Mucosa of rectum (tissue), 2 donors: ENCODE measurements around the gene SGCG.

ENCODE experiments used
- H3K27ac ChIP-seq, 2 donors: one replicate each; pipeline ENCODE4 v1.7.0; 2013; ENCODE audit warnings: inconsistent platforms in 2 of 2, low read depth in 2 of 2, low read length in 2 of 2
- H3K27me3 ChIP-seq, 2 donors: one replicate each; pipeline ENCODE4 v1.7.0; 2013; ENCODE audit warnings: low read length in 2 of 2; ENCODE audit not compliant: control insufficient read depth in 2 of 2, insufficient read depth in 2 of 2
- H3K36me3 ChIP-seq, 2 donors: one replicate each; pipeline ENCODE4 v1.7.0; 2013; ENCODE audit warnings: low read length in 2 of 2; ENCODE audit not compliant: control insufficient read depth in 2 of 2, insufficient read depth in 2 of 2
- H3K4me1 ChIP-seq, 2 donors: one replicate each; pipeline ENCODE4 v1.7.0; 2013; ENCODE audit warnings: low read length in 2 of 2, mild to moderate bottlenecking in 1 of 2; ENCODE audit not compliant: control insufficient read depth in 2 of 2, insufficient read depth in 2 of 2
- H3K4me3 ChIP-seq, 2 donors: one replicate each; pipeline ENCODE4 v1.7.0; 2013; ENCODE audit warnings: low read length in 2 of 2
- H3K9ac ChIP-seq, 2 donors: one replicate each; pipeline ENCODE4 v1.7.0; 2013; ENCODE audit warnings: low read length in 2 of 2, low read depth in 1 of 2, mild to moderate bottlenecking in 1 of 2
- H3K9me3 ChIP-seq, 2 donors: one replicate each; pipeline ENCODE4 v1.7.0; 2013; ENCODE audit warnings: low read length in 2 of 2; ENCODE audit not compliant: control insufficient read depth in 2 of 2
- donor health status: healthy.
- donor health status: Normal muscosa, but diverticular disease.

The SGCG gene

DNA sequence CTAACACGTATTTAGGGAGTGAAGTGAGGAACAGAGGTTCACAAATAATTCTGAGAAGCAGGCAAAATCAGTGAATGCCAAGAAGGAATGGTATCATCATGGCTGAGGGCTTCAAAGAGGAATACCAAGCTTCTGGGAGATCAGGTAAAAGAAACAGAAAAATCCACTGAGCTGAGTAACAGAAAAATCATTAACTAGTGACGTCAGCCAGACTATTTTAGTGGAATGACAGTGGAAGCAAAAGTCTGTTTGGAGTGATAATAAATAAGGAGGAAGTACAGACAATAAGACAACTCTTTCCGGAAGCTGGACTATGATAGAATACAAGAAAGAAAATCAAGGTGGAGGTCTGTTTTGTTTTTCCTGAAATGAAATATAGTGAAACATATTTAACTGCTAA, 169.2 kb downstream of the SGCG start:
- no peak overlapping the region for H3K4me3 ChIP-seq
- H3K9me3 ChIP-seq = no peaks in the 10 kb centered on the region
- H3K36me3 ChIP-seq = peaks cover 2 to 8% of the 10 kb centered on the region in 2 donors
- no peaks in the 10 kb centered on the region for H3K4me1 ChIP-seq
- H3K27me3 ChIP-seq = no peaks in the 10 kb centered on the region
- no peak overlapping the region for H3K27ac ChIP-seq
- H3K9ac ChIP-seq = no peak overlapping the region

DNA sequence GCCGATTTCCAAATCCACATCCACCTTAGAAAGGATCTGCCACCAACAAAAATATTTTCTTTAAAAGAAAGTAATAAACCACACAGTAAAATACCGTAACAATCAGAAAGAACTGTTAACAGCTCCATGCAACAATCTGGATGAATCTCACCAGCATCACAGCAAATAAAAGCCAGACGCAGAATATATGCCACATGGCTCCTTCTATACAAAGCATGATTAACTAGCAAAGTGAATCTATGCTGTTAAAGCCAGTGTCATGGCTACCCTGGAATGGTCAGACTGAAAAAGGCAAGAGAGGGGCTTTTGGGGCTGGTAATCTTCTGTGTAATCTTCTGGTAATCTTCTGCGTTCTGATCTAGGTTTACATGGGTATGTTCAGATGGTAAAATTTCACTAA, 171.4 kb downstream of the SGCG start:
- Histone ChIP-seq H3K9me3 (no peaks in the 10 kb centered on the region), H3K27me3 (no peaks in the 10 kb centered on the region), H3K4me1 (no peaks in the 10 kb centered on the region), H3K27ac (no peak overlapping the region), H3K9ac (no peak overlapping the region), H3K36me3 (peaks cover 2 to 12% of the 10 kb centered on the region in 2 donors), H3K4me3 (no peak overlapping the region)

DNA sequence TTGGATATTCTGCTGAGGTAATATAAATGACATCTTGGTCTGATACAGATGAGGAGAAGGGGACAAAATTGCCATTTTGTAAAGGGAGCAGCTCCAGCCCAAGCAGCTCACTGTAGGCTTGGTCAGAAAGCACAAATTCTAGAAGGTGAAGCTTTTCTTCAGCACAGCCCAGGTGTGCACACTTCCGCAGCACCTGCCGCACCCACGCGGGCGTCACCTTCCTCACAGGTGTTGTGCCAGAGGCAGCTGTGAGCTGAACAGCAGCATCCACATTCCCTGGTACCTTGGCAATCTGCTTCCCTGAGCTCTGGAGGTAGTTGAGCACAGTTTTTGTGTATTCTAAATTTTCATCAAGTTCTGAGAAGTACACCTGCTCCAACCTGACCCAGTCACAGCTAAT, 173.7 kb downstream of the SGCG start:
- H3K9ac ChIP-seq = no peak overlapping the region
- no peaks in the 10 kb centered on the region for H3K27me3 ChIP-seq
- H3K9me3 ChIP-seq = no peaks in the 10 kb centered on the region
- no peak overlapping the region for H3K4me3 ChIP-seq
- no peaks in the 10 kb centered on the region for H3K4me1 ChIP-seq
- peaks cover 2 to 9% of the 10 kb centered on the region in 2 donors for H3K36me3 ChIP-seq
- no peak overlapping the region for H3K27ac ChIP-seq

DNA sequence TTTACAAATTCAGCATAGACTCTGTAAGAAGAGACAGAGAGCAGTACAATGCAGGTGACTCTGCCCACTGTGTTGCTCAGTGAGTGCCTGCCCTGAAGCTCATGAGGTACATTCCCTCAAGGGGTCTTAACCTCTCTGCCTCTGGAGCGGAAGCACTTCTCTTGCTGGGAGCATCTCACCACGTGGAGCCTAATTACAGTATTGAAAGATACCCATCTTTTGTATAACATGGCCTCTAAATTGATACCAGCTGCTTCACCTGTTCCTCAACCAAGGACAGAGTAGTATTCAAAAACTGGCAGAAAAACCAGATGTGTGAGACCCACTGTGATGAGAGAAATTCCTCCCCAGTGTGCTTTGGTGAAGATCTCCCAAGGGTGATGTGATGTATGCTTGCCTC, 175.6 kb downstream of the SGCG start:
- H3K9ac ChIP-seq = no peak overlapping the region
- no peak overlapping the region for H3K27ac ChIP-seq
- no peaks in the 10 kb centered on the region for H3K4me1 ChIP-seq
- H3K9me3 ChIP-seq = no peaks in the 10 kb centered on the region
- H3K4me3 ChIP-seq = no peak overlapping the region
- no peaks in the 10 kb centered on the region for H3K27me3 ChIP-seq
- H3K36me3 ChIP-seq = peaks cover 2 to 11% of the 10 kb centered on the region in 2 donors

DNA sequence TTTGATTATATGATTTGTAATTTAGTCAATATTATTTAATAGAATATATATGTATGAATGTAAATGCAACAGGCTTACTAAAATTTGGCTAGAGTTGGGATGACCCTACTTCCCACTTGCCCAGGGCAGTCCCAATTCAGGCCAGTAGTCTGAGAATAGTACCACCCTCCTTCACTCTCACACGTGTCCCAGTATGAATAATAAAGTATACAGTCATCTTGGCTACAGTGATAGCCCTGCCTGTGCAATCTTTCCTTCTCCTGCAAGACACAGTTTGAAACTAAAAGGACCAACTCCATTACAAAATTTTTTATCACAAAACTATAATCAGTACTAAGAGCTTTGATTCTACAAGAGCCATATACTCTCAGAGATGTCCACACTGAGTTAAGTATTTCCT, 176.6 kb downstream of the SGCG start:
- no peaks in the 10 kb centered on the region for H3K4me1 ChIP-seq
- peaks cover 2 to 11% of the 10 kb centered on the region in 2 donors for H3K36me3 ChIP-seq
- H3K4me3 ChIP-seq = no peak overlapping the region
- no peak overlapping the region for H3K9ac ChIP-seq
- H3K27me3 ChIP-seq = no peaks in the 10 kb centered on the region
- H3K27ac ChIP-seq = no peak overlapping the region
- no peaks in the 10 kb centered on the region for H3K9me3 ChIP-seq

DNA sequence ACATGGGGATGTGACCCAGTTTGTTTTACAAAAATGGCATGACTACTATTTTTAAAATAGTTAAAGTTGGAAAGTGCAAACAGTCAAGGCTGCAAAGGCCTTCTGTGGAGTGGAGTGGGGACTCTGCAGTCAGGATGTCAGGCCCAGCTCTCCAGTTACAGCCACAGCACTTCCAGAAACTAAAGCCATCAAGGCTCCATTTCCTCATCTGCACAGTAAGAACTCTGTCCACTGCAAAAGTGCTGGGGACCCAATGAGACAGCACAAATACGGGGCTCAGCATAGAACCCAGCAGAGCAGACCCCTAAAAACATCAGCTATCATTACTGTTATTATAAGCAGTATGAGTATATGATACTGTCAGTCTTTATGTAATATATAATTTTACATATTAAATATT, 179.1 kb downstream of the SGCG start:
- Histone ChIP-seq H3K4me3 (no peak overlapping the region), H3K4me1 (no peaks in the 10 kb centered on the region), H3K9ac (no peak overlapping the region), H3K36me3 (peaks cover 2 to 12% of the 10 kb centered on the region in 2 donors), H3K27ac (no peak overlapping the region), H3K9me3 (no peaks in the 10 kb centered on the region), H3K27me3 (no peaks in the 10 kb centered on the region)

DNA sequence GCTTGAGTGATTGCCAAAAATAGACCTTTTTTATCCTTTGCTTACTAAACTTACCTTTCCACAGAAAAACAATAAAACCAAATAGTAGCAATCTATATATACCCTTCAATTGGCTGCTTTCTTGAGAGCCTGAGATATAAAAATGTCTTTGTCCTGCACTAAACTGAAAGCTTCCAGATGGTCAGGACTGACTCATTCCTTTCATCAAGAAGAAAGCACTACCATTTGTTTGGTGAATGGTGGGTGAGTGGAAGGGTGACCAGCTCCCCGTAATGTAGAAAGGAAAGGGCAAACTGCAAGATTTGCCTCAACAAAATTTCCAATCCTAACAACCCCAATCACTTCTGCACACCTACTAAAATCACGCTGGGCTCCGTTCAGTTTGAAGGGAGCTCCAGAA, 184.9 kb downstream of the SGCG start:
- no peaks in the 10 kb centered on the region for H3K27me3 ChIP-seq
- H3K27ac ChIP-seq = no peak overlapping the region
- H3K9ac ChIP-seq = no peak overlapping the region
- H3K9me3 ChIP-seq = no peaks in the 10 kb centered on the region
- H3K36me3 ChIP-seq = peaks cover 6 to 16% of the 10 kb centered on the region in 2 donors
- no peak overlapping the region for H3K4me3 ChIP-seq
- H3K4me1 ChIP-seq = no peaks in the 10 kb centered on the region

DNA sequence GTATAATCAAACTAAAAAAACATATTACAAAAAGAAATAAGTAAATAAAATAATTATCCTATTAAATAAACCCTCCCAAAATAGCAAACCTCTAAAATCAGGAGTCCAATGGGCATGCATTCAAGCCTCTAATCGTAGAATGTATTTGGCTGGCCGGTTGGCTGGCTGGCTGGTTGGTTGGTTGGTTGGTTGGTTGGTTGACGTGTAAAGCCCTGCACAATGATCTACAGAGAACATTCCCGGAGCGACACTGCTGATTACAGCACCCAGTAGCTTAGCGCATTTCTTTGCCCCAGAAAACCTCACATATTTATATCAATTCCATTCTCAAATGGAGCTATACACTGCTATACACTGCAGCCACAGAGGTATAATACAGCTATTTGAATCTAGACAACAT, 187.1 kb downstream of the SGCG start:
- peaks cover 6 to 14% of the 10 kb centered on the region in 2 donors for H3K36me3 ChIP-seq
- H3K27ac ChIP-seq = no peak overlapping the region
- H3K4me1 ChIP-seq = peaks cover 0 to 6% of the 10 kb centered on the region in 2 donors
- no peaks in the 10 kb centered on the region for H3K27me3 ChIP-seq
- H3K9ac ChIP-seq = no peak overlapping the region
- no peaks in the 10 kb centered on the region for H3K9me3 ChIP-seq
- no peak overlapping the region for H3K4me3 ChIP-seq

DNA sequence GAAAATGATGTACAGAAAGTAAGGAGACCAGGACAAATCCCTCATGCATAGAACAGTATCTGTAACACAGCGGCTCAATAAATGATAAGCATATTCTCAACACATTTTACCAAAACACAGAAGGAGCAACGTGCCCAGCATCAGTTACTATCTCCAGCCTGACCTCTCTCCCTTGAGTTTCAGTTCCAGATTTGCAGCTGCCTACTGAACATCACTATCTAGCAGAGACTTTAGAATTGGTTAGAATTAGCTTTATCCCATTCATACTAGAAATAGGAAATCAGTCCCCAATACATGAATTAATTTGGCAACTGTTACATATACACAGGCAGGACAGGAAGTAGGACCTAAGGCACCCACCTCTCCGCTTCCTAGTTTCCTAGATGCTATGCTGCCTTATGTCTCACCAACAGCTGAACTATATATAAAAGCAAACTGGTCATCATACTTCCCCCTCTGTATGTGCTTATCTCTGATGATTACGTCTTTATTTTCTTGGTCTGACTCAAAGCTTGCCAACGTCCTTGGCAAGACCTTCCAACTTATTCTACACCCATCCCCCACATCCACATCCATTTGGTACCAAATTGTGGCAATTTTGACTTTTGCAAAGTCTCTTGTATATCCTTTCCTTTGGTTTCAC, 191.6 kb downstream of the SGCG start:
- Histone ChIP-seq H3K9me3 (no peaks in the 10 kb centered on the region), H3K4me3 (no peak overlapping the region), H3K27me3 (no peaks in the 10 kb centered on the region), H3K9ac (no peak overlapping the region), H3K27ac (no peak overlapping the region), H3K36me3 (no peaks in the 10 kb centered on the region), H3K4me1 (peaks cover 0 to 9% of the 10 kb centered on the region in 2 donors)
